ENCODE results near the gene TUBB2A.
"Not testable (repeated sequence)": the region's sequence is repeated elsewhere in the genome, so short reads cannot be mapped to it uniquely, and the experiment has no call there.

GRCh38 chr6:3137873-3138272 is 19.5 kb downstream of the TUBB2A start:
- not testable (repeated sequence) for TF ChIP-seq CTCF, POLR2A (IDR thresholded peaks at IDR 0.05)
